Cerebellar nuclear complex (tissue), 1 donor: ENCODE measurements around the gene PEPD.

Source experiments
- DNase-seq, 2 experiments: peaks; one replicate each; lab custom pipeline; 2025; lab: John Stamatoyannopoulos, UW

PEPD gene

GRCh38 chr19:33438987-33439781 is 82.4 kb downstream of the PEPD start:
- DNase-seq = no peak

- DNase-seq = no peak
Measured at GRCh38 chr19:33437821-33438671, 83.5 kb downstream of the PEPD start.

GRCh38 chr19:33437393-33437820 is 84.2 kb downstream of the PEPD start:
- DNase-seq = no peak

- no peak for DNase-seq
Measured at GRCh38 chr19:33436360-33437345, 84.9 kb downstream of the PEPD start.

GRCh38 chr19:33435706-33436359 is 85.8 kb downstream of the PEPD start:
- no peak for DNase-seq

GRCh38 chr19:33434886-33435705 is 86.5 kb downstream of the PEPD start:
- no peak for DNase-seq

- DNase-seq = no peak
Measured at GRCh38 chr19:33434069-33434885, 87.3 kb downstream of the PEPD start.

- no peak for DNase-seq
Measured at GRCh38 chr19:33432446-33433170, 89.0 kb downstream of the PEPD start.

- no peak for DNase-seq
Measured at GRCh38 chr19:33432015-33432414, 89.6 kb downstream of the PEPD start.

- peak in 1 of 2 experiments; percentile 39 for DNase-seq
Measured at GRCh38 chr19:33430674-33431277, 90.8 kb downstream of the PEPD start.

GRCh38 chr19:33429891-33430673 is 91.5 kb downstream of the PEPD start:
- no peak for DNase-seq

GRCh38 chr19:33428627-33429125 is 92.9 kb downstream of the PEPD start:
- no peak for DNase-seq

- DNase-seq = no peak
Measured at GRCh38 chr19:33427801-33428626, 93.6 kb downstream of the PEPD start.

- no peak for DNase-seq
Measured at GRCh38 chr19:33426621-33427361, 94.8 kb downstream of the PEPD start.

GRCh38 chr19:33424181-33424580 is 97.4 kb downstream of the PEPD start:
- no peak for DNase-seq
